HL-60/S4 (cell line): ENCODE data around the gene RAPGEF4.

Source experiments
- in situ Hi-C: fragments of 300-500 bp; cut with MboI; formaldehyde crosslinking; loops from 2 replicates; pipeline ENCODE4 v1.14.3; 2022; ENCODE audit warnings: low sequenced_read_pairs

Gene RAPGEF4

GRCh38 chr2:172928756-172929155 is 193.1 kb downstream of the RAPGEF4 start:
- in situ Hi-C loops = loop anchor here (25.0 kb wide), 1 partner anchor 116 kb away; no protein-coding TSS in a partner anchor

GRCh38 chr2:172929644-172930043 is 194.0 kb downstream of the RAPGEF4 start:
- in situ Hi-C loops = loop anchor here (25.0 kb wide), 1 partner anchor 117 kb away; no protein-coding TSS in a partner anchor

- in situ Hi-C loops = loop anchor here (25.0 kb wide), 1 partner anchor 119 kb away; no protein-coding TSS in a partner anchor
Observed at GRCh38 chr2:172930871-172931255, 195.2 kb downstream of the RAPGEF4 start.

GRCh38 chr2:172931256-172931894 is 195.7 kb downstream of the RAPGEF4 start:
- in situ Hi-C loops = loop anchor here (25.0 kb wide), 1 partner anchor 119 kb away; no protein-coding TSS in a partner anchor

GRCh38 chr2:172931918-172932520 is 196.4 kb downstream of the RAPGEF4 start:
- in situ Hi-C loops = loop anchor here (25.0 kb wide), 1 partner anchor 120 kb away; no protein-coding TSS in a partner anchor

GRCh38 chr2:172937884-172938712 is 202.5 kb downstream of the RAPGEF4 start:
- in situ Hi-C loops = loop anchor here (25.0 kb wide), 1 partner anchor 126 kb away; no protein-coding TSS in a partner anchor

- in situ Hi-C loops = loop anchor here (25.0 kb wide), 1 partner anchor 127 kb away; no protein-coding TSS in a partner anchor
Observed at GRCh38 chr2:172938713-172939375, 203.2 kb downstream of the RAPGEF4 start.

- in situ Hi-C loops = loop anchor here (25.0 kb wide), 1 partner anchor 131 kb away; no protein-coding TSS in a partner anchor
Observed at GRCh38 chr2:172943539-172943938, 207.9 kb downstream of the RAPGEF4 start.

GRCh38 chr2:172944022-172944793 is 208.6 kb downstream of the RAPGEF4 start:
- in situ Hi-C loops = loop anchor here (25.0 kb wide), 1 partner anchor 132 kb away; no protein-coding TSS in a partner anchor

- in situ Hi-C loops = loop anchor here (25.0 kb wide), 1 partner anchor 133 kb away; no protein-coding TSS in a partner anchor
Observed at GRCh38 chr2:172944794-172945509, 209.3 kb downstream of the RAPGEF4 start.

GRCh38 chr2:172945510-172945850 is 209.8 kb downstream of the RAPGEF4 start:
- in situ Hi-C loops = loop anchor here (25.0 kb wide), 1 partner anchor 133 kb away; no protein-coding TSS in a partner anchor

- in situ Hi-C loops = loop anchor here (25.0 kb wide), 1 partner anchor 135 kb away; no protein-coding TSS in a partner anchor
Observed at GRCh38 chr2:172947461-172948153, 212.0 kb downstream of the RAPGEF4 start.

- in situ Hi-C loops = loop anchor here (25.0 kb wide), 1 partner anchor 137 kb away; no protein-coding TSS in a partner anchor
Observed at GRCh38 chr2:172949522-172949921, 213.9 kb downstream of the RAPGEF4 start.

GRCh38 chr2:172950565-172950964 is 214.9 kb downstream of the RAPGEF4 start:
- in situ Hi-C loops = no loop called here

- in situ Hi-C loops = no loop called here
Observed at GRCh38 chr2:172951554-172951953, 215.9 kb downstream of the RAPGEF4 start.

- in situ Hi-C loops = no loop called here
Observed at GRCh38 chr2:172953411-172953810, 217.8 kb downstream of the RAPGEF4 start.

- in situ Hi-C loops = no loop called here
Observed at GRCh38 chr2:172953970-172954852, 218.6 kb downstream of the RAPGEF4 start.
